ENCODE measurements around the gene TNS2. TPM values are rescaled to one million over a fixed set of nuclear protein-coding genes. Genes with fewer than 3 reads are reported as not detected.

The TNS2 gene
- total RNA-seq, 1 donor from 2014 or later = 56.2 TPM

DNA sequence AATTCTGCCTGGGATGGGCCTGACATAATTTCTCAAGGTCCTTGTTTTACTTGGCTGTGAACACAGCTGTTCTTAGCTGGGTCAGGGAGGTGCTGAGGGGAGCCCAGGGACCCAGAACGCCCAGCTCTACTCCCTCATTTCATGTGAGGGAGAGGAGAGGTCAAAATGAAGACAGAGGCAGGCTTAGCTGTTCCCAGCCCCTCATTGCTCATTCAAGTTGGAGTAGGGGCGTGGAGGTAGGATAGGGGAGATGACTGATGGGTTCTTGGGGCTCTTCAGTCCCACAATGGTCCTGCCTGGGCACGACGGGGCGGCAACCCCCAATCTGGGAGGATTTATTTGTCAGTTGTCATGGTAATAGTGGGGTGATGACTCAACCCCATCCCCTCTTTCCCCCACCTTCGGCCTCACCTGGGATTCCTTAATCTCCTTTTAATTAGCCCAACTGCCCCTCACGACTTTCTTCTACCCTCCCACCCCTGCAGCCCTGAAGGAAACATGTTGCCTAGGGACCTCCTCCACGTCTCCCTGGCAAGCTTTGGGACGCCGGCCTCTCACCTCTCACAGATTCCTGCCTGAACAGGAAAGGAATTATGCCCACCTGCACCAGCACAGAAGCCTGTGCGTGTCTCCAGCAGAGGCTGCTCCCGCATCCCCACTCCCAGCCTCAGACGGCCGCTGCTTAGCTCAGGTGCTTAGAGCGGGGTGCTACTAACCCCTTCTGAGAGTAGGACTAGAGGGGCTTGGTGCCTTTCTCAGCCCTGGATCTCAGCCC, 19.1 kb downstream of the TNS2 start:
- no peak for DNase-seq

DNA sequence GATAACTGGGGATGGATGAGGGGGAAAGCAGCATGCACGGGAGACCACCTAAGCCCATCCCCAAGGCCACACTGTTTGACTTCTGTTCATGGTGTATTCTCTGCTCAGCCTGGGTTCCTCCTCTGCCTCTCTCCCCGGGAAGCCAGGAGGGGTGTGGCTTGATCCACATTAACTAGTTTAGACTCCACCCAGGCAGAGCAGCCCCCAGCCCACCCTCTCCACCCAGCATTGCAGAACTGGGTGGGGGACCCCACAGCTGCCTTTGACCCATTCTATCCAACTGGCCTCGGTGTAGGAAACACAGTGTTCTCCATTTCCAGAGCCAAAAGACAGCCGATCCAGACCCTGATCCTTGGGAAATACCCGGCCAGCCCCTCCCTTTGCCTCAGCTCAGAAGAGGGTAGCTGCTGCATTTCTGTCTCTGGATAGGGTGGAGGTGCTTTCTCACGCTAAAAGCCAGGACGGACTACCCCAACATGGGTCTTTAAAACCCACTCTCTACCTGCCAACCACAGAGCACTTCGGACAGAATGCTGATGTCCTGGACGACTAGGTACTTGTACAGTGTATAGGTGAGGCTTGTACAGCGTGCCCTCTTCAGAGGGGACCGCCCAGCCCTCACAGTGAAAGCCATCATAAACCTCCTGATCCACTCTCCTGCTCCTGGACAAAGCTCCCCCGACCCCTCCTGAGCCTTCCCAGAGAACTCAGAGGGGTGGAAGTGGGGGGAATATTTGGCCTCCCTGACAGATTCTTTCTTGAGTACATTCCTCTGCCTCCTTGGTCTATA, 20.0 kb downstream of the TNS2 start:
- no peak for DNase-seq

DNA sequence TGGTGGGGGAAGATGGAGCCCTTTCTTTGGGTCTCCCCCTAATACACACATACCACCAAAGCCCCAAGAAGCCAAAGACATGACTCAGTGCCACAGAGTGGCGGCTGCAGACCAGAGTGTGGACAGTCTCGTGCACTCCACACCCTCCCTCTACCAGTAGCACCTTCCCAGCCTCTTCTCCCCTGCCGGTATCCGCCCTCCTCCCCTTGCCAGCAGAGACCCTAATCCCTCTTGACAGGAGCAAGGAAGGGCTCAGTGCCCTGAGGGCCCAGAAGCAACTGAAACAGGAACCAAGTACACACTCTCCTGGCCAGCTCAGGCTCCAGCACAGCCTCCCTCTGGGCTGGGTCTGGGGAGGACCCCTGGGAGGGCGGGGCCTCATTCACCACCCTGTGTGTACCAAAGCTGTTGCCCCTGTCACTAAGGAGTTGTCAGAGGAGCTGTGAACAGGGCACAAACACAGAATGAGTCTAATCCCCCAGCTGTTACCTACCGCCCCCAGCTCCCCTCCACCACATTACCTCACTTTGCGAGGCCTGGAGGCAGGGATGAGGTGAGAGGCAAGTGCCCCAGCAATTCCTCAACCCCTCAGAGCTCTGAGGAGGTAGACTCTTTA, 21.1 kb downstream of the TNS2 start:
- no peak for DNase-seq

DNA sequence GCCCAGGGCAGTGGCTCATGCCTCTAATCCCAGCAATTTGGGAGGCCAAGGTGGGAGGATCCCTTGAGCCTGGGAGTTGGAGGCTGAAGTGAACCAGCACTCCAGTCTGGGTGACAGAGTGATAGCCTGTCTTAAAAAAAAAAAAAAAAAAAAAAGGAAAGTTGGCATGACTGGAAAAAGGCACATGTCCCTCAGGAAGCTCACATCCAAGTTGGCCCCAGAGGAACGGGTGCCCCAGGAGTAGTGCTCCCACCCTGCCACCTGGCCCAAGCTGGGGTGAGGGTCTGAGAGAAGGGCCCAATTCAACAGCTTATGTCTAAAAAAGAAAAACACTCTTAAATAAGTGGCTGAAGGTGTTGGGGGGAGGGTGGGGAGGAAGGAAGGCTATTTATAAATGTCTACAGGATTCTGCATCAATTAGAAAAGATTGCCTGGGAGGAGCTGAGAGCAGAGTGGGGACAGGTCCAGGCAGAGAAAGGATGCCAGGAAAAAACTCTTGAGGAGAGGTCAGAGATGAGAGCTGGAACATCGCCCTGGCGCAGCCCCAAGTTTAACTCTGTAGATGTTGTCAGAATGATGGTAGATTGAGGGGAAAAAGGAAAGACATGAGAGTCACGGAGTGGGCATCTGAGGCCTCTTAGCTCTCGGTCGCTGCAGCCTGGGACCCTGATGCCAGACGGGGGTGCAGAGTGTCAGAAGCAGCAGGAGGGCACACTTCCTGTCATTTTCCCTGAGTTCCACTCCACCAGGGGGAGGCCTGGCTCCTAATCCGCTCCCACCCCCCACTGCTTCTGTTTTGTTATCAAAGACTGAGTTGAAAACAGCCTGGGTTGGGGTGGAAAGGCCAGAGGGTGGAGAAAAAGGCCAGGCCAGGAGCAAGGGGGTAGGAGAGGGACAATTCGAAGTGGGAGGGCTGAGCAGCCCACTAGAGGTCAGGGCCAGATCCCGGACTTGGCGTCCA, 22.0 kb downstream of the TNS2 start:
- peak; percentile 41 for DNase-seq

DNA sequence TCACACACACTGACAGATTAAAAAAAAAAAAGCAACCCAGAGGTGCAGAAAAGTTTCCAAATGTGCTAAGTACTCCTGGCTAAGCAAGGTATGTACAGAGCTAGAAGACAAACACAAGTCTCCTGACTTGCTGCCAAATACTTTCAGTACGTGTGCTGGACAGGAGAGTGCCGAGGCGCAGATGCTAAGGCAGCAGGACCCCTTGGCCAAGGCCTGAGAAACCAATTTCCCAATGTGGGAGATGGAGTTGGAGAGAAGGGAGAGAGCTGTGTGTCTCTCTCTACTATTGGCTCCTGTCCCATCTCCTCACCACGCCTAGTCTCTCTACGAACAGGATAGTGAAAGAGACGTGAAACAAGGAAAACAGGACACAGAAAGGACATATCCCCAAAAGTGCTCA, 24.0 kb downstream of the TNS2 start:
- no peak for DNase-seq

DNA sequence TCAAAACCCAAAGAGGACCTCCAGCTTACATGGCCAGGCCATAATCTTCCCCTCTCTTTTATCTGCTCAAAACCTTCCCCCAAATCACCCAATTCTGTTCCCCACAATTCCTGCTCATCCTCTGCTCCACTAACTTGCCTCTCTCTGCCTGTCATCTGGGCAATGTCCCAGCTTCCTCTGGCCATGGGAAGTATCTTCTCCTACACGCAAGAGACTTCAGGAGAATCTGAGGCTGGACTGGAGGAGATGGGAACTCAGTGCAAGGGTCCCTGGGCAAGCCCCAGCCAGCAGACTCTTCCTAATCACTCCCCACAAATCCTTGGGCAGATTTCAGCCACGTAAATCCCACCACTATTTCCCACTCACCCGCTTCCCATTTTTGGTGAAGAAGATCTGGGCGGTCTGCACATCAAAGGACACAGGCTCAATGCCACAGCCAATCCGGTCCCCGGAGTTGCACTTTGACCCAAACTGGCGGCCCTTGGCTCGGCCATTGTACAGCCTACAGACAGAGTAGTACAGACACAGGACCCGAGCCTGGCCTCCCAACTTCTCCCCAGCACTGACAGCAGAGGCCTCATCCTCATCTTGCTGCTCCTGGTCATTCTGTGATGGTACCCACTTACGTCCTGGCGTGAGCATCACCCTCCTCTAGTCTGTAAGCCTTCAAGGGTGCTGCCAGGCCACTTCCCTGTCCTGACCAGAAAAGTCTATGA, 24.6 kb downstream of the TNS2 start:
- DNase-seq = no peak

DNA sequence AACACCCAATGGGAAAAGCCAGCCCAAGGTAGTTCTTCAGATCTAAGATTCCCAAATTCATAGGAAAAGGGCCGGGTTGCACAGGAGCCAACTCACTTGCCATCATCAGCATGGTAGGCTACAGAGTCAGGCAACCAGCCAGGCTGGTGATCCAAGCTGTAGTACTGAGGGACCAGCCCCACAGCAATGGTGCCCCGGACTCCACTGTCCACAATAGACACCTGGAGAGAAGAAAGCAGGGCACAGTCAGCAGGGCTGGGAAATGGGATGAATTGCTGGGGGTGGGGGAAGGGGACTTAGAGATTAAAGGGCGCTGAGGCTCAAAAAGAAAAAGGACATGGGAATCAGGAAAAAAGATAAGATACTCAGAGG, 25.1 kb downstream of the TNS2 start:
- DNase-seq = no peak

DNA sequence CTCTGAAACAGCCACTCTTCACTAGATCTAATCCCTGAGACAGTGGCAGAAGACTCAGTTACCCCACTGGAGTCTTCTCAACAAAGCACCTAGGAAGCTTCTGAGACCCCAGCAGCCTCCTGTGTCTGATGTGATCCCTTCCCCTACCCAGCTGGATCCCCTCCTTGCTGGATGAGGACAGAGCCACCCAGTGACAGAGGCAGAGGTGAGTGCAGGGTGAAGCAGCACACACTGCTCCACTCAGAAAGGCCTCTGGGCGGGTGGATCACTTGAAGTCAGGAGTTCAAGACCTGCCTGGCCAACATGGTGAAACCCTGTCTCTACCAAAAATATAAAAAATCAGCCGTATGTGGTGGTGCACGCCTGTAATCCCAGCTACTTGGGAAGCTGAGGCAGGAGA, 26.6 kb downstream of the TNS2 start:
- no peak for DNase-seq

DNA sequence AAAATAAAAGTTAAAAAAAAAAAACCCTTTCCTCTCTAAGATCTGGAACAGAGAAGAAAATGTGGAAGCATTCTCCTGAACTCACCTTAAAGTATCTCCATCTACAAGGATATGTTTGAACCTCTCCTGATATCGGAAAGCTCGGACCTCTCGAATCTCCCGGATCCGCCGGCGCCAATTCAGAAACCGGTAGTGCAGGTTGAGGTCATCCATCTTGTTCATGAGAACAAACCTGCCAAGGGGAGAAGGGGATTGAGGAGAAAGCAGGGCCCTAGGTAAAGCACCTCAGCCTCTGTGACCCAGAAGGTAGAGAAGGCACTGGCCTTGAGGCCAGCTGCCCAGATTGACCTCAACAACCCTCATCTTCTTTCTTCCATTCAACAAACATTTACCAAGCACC, 27.2 kb downstream of the TNS2 start:
- DNase-seq = no peak

DNA sequence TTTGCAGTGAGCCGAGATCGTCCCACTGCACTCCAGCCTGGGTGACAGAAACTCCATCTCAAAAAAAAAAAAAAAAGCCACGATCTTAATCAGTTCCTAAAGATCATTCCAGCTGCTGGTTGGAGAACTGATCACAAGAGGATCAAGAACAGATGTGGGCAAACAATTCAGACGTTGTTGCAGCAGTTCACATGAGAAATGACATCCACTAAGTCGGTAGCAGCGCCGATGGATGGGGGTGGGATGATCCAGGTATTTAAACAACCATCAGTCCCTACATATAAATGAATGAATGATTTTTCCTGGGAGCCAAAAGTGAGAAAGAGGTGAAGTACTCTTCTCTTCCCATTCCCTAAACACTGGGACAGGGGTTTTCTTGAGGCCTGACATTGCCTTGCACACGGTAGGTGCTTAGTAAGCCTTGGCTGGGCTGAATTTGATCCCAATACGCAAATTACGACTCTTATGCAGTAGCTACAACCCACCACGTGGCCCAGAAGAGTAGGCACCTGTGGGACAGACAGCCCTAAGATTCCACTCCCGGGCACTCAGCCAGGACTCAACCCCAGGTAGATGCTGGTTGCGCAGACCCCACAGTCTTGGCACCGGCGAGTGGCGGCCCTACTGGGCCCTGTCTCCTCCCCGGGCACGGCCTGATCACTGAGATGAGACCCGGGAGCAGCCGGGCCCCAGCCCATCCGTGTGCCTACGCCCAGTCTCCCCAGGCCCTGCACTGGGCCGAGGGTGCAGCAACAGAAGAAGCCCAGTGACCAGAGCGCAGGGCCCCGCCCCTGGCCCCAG, 28.8 kb downstream of the TNS2 start:
- DNase-seq = peak; percentile 42

DNA sequence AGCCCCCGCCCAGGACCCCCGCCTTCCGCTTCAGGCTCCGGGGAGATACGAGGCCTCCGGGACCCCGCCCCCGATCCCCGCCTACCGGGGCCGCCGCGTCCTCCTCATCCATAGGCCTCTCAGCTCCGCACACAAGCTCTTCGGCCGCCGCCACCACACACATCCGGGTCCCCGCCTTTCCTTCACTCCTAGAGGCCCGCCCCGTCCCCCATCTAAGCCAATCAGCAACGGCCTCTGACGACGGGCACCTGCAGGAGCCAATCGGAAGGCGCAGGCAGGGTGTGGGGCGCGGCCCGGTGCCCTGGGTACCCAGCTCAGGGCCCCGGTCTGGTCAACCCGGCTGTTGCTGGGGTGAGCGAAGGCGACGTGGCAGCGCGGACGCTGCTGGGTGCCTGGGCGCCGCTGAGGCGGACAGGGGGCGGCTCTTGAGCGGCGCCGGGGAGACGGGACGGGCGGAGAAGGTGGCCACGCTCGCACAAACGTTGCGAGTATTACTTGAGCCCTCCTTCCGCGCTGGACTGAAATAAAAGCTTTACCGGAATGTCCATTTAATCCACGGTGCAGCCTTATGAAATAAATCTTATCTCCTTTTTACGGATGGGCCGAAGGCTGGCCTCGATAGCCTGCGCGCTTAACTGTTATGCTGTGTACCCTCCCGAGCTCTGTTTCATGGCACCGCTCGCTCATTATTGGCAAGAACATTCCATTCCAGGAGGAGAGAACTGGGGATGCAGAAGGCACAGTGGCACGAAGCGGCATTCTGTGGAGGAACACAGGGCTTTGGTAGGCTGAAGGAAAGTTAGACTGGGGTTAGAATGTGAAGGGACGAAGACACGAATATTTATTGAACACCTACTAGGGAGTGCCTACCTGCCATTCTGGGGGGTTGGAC, 29.6 kb downstream of the TNS2 start, which contains the start of gene SPRYD3:
TSS of gene SPRYD3 (minus strand) at position 165 of the 892 bp plus-strand sequence. CDS start at position 108, 57 bp downstream.
- DNase-seq = peak; percentile 97

DNA sequence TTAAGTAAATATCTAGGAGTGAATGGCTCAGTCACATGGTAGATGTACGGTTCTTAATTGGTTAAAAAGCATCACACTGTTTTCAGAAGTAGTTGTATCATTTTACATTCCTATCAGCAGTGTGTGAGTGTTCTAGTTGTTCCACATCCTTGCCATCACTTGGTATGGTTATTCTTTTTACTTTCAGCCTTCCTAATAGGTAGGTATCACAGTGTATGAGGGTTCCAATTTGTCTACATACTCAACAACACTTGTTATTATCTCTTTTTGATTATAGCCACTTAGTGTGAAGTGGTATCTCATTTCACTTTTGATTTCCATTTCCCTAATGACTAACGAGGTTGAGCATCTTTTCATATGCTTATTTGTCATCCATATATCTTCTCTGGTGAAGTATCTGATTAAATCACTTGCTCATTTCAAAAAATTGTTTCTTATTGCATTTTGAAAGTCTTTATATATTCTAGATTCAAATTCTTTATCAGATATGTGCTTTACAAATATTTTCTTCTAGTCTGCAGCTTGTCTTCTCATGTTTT, 32.8 kb downstream of the TNS2 start:
- no peak for DNase-seq

DNA sequence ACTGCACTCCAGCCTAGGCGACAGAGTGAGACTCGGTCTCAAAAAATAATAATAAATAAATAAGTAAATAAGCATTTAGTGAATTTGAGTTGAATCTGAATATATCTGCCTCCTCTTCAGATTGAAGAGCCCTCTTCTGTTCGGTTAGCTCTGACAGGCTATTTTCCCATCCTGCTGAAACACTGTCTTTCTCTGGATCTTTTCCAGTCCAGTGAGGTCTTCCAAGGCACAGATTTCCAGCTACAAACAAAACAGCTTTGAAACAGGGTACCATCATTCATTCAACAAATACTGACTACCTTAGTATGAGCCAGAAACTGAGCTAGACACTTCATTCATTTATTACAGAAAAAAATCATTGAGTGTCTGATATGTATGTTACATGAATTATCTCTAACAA, 36.5 kb downstream of the TNS2 start:
- no peak for DNase-seq

DNA sequence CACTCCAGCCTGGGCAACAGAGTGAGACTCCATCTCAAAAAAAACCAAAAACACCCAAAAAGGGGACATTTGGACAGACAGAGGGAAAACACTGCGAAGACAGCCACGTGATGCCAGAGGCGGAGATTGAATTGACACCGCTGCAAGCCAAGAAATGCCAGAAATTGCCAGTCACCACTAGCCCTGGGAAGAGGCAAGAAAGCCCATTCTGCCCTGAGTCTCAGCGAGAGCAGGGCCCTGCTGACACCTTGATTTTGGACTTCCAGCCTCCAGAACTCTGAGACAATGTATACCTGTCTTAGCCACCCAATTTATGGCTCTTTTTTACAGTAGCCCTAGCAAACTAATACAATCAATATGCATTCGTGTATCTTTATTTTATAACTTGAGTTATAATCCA, 40.2 kb downstream of the TNS2 start:
- DNase-seq = no peak

DNA sequence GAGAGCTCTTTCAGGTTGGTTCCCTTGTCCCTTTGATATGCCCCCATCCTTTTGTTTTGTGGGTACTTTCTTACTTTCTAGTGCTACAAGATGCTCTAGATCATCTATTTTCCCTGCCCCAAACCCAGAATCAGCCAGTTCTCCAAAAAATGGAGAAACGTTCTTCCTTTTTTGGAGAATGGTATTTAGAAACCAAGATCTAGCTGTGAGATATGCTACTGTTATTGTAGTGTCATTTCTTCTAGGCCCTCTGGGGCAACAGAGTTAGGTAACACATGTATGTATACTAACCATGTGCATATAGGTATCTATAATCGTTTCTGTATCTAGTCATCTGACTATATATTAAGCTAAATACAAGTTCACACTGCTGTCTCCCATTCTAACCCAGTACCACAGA, 40.7 kb downstream of the TNS2 start:
- DNase-seq = no peak

DNA sequence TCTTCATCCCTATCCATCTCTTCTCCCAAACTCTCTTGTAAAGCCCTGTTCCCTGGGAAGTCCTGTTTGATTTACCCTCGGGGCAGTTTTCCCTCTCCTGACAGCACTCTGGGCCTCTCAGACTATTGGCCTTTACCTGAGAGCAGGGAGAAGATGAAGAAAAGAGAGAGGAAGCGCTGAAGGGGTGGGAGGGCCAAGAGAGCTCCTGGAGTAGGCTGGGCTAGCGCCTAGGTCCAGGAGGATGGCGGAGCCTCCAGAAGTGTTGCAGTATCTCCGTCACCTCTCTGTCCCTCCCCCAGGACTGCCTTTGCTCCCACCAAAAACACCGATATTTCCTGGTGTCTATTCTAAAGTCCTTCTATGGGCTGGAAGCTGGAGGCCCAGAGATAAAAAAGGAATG, 41.9 kb downstream of the TNS2 start:
- no peak for DNase-seq

DNA sequence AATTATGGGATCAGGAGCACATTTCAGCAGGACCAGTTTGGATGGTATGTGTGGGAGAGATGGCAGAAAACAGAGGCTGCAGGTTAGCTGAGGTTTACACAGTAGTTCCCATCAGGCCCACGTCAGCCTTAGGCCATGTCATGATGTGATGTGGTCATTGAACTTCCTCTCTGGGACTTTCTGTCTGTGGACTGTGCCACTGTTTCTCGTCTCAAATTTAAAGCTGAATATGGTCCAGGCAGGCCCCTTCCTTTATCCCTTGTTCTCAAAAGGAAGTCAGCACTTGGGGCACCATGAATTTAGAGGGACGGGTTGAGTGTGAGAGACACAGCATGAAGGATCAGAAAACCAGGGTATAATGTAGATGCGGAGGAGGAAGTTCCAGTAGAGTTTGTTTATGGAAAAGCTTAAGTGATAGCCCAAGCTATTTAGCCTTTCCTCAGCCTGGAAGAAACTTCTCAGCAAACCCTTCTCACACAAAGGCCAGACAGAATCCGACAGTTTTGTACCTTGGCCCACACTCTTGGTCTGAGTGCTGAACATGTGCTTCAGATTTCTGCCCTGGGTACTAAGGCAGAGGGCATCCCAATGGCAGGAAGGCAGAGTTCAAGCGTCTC, 44.0 kb downstream of the TNS2 start:
- no peak for DNase-seq

DNA sequence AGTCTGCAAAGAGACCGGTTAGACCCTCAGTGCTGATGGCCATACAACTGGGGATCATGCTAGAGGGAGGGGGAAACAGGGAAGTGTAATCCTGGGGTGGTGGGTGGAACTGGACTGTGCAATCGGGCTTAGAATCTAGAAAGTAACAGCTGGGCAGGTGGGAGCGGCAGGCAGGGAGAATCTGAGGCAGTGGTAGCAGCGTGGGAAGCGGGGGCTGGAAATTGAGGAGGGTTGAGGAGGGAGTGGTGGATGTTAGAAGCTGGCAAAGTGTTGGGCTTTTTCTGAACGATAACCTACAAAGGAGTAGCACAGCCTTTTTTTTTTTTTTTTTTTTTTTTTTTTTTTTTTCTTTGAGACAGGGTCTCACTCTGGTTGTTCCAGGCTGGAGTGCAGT, 44.5 kb downstream of the TNS2 start:
- DNase-seq = no peak
